ENCODE measurements around the gene ICA1. TPM values are rescaled to one million over a fixed set of nuclear protein-coding genes. Genes with fewer than 3 reads are reported as not detected.

Gene ICA1
- total RNA-seq, 1 donor from 2014 or later: 25.5 TPM

DNA sequence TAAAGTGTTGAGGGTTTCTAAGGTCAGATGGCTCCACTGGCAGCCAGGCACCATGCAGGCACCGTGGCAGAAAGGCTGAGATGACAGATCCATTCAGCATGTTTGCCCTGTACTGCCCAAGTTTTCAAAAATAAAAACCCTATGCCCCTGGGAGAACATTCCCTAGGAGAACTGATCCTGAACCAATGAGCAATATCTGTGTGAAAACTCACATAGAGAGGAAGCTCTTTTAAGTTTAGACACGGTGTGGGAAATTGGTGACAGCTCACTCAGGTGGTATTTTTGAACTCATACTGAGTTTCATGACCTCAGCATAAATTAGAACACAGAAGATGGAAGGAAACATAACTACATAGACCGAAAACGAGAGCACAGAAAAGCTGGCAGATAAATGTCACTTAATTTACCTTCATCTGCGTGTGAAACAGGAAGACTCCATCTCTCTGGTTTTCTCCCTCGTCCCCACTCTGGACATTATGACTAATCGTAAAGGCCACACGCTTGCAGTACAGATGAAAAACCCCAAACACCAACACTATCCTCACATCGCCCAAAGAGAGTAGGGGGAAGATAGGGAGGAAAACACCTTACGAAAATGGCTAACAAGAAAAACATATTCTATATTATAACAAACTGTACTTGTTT lies 127.8 kb downstream of the ICA1 start:
- intact Hi-C loops (cut with DNase I): no loop called here
- H3K27ac ChIP-seq: no peak overlapping the region
- no peaks in the 10 kb centered on the region for H3K27me3 ChIP-seq
- H3K9me3 ChIP-seq: no peaks in the 10 kb centered on the region
- H3K36me3 ChIP-seq: no peaks in the 10 kb centered on the region
- TF ChIP-seq POLR2AphosphoS5 (IDR thresholded peaks at IDR 0.05; ENCODE audit: insufficient read depth in 1 of 2, low read depth in 1 of 2): no peak
- TF ChIP-seq, protein P1, sequence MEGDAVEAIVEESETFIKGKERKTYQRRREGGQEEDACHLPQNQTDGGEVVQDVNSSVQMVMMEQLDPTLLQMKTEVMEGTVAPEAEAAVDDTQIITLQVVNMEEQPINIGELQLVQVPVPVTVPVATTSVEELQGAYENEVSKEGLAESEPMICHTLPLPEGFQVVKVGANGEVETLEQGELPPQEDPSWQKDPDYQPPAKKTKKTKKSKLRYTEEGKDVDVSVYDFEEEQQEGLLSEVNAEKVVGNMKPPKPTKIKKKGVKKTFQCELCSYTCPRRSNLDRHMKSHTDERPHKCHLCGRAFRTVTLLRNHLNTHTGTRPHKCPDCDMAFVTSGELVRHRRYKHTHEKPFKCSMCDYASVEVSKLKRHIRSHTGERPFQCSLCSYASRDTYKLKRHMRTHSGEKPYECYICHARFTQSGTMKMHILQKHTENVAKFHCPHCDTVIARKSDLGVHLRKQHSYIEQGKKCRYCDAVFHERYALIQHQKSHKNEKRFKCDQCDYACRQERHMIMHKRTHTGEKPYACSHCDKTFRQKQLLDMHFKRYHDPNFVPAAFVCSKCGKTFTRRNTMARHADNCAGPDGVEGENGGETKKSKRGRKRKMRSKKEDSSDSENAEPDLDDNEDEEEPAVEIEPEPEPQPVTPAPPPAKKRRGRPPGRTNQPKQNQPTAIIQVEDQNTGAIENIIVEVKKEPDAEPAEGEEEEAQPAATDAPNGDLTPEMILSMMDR (IDR thresholded peaks at IDR 0.05): no peak
- no peak for TF ChIP-seq POLR2A (IDR thresholded peaks at IDR 0.05)
- no peak for DNase-seq (ENCODE audit: extremely low spot score in 2 of 2)
- no peak overlapping the region for H3K4me3 ChIP-seq
- H3K4me1 ChIP-seq: no peaks in the 10 kb centered on the region

DNA sequence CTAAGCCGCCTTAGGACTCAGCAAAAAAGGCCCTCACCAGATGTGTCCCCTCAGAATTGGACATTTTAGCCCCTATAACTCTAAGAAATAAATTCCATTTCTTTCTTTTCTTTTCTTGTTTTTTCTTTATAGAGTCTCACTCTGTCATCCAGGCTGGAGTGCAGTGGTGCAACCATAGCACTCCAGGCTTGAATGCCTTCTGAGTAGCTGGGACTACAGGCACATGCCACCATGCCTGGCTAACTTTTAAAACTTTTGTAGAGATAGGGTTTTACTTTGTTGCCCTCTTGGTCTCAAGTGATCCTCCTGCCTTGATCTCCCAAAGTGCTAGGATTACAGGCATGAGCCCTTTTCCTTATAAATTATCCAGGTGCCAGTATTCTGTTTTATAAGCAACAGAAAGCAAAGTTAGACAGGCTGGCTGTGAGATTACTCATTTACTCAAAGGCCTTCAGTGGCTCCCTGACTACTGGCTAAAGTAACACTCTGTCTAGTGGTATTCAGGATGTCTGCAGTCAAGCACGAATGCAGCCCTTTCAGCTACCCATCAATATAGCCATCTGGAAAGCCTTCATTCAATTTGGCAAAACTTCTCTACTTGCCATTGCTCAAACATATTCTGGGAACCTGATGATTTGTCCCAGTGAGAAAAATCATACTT lies 128.6 kb downstream of the ICA1 start:
- Histone ChIP-seq H3K4me1 (no peaks in the 10 kb centered on the region), H3K36me3 (no peaks in the 10 kb centered on the region), H3K27me3 (no peaks in the 10 kb centered on the region), H3K4me3 (no peak overlapping the region), H3K27ac (no peak overlapping the region), H3K9me3 (no peaks in the 10 kb centered on the region)
- no peak for DNase-seq (ENCODE audit: extremely low spot score in 2 of 2)
- TF ChIP-seq, protein P1 (IDR thresholded peaks at IDR 0.05): no peak
- no peak for TF ChIP-seq POLR2A (IDR thresholded peaks at IDR 0.05)
- no peak for TF ChIP-seq POLR2AphosphoS5 (IDR thresholded peaks at IDR 0.05; ENCODE audit: insufficient read depth in 1 of 2, low read depth in 1 of 2)
- intact Hi-C loops (cut with DNase I): no loop called here

DNA sequence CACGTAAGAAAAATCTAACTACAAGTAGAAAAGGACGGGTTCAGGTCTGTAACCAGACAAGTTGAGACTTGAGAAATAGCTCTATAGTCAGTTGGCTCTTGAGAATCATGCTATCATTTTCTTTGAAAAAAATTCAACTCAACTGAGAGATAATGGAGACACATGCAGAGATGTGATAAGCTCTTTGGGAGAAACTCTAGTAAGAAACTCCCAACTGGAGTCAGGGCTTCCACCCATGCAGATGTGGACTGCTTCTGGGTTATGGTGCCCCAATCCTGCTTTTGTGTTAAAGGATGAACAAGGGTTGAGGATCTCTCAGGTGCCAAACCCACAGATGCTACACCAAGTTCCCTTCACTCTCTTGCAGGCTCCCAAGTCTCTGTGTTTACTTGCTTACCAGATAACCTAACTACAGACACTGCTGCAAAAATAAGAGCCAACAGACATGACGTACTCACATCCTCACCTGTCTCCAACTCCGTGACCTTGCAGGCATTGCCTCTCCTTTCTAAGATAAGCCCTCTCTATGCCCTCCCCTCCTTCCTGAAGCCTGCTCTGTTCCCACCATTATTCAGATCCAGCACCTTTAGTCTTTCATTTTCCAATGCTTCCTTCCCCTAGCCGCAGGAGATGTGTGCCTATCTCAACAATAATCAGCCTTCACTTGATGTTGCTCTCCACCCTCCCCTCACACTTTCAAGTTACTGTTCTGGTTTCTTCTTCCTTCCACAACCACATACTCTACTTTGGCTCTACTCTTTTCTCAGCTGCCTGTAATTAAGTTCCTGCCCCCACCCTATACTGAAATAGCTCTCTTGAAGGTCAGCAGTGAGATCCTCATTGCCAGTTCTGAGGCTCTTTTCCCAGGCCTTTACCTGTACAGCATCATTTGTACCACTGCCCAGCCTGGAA lies 130.0 kb downstream of the ICA1 start:
- intact Hi-C loops (cut with DNase I): no loop called here

DNA sequence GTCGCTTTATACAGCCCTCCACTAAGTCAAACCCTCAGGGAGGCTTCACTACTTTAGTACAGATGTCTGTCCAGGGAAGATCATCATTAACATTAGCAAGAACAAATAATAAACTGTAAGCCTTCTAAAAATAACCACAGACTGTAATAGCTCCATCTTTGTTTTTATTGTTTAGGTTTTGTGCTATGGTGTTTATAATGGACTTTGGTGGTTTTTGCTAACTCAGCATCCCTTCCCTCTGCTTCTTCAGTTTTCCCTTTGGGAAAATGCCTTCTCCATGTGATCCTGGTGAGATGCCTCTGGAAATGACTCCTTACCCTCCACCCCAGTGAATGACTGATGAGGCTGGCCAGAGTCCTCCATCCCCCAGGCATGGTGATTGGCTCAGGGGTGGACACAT lies 131.3 kb downstream of the ICA1 start:
- Histone ChIP-seq H3K4me1 (no peaks in the 10 kb centered on the region), H3K36me3 (no peaks in the 10 kb centered on the region), H3K9me3 (no peaks in the 10 kb centered on the region), H3K27me3 (no peaks in the 10 kb centered on the region), H3K27ac (no peak overlapping the region), H3K4me3 (no peak overlapping the region)
- TF ChIP-seq, protein P1 (IDR thresholded peaks at IDR 0.05): no peak
- TF ChIP-seq POLR2AphosphoS5 (IDR thresholded peaks at IDR 0.05; ENCODE audit: insufficient read depth in 1 of 2, low read depth in 1 of 2) (no peak), POLR2A (IDR thresholded peaks at IDR 0.05) (no peak)
- intact Hi-C loops (cut with DNase I): no loop called here
- no peak for DNase-seq (ENCODE audit: extremely low spot score in 2 of 2)

More for the DNA sequence above, 130.0 kb downstream of the ICA1 start:
- Histone ChIP-seq H3K27ac (no peak overlapping the region), H3K4me3 (no peak overlapping the region), H3K9me3 (no peaks in the 10 kb centered on the region), H3K4me1 (no peaks in the 10 kb centered on the region), H3K27me3 (no peaks in the 10 kb centered on the region), H3K36me3 (no peaks in the 10 kb centered on the region)
- no peak for TF ChIP-seq POLR2AphosphoS5 (IDR thresholded peaks at IDR 0.05; ENCODE audit: insufficient read depth in 1 of 2, low read depth in 1 of 2)
- TF ChIP-seq, protein P1 (IDR thresholded peaks at IDR 0.05): no peak
- TF ChIP-seq POLR2A (IDR thresholded peaks at IDR 0.05): no peak
- no peak for DNase-seq (ENCODE audit: extremely low spot score in 2 of 2)
